ENCODE measurements around the gene SSTR4.

The SSTR4 gene

GRCh38 chr20:23069108-23069507, 34.0 kb downstream of the SSTR4 start:
- DNase-seq, result no peak

GRCh38 chr20:23071398-23071797, 36.3 kb downstream of the SSTR4 start:
- no peak for DNase-seq

- DNase-seq, result no peak
Observed at GRCh38 chr20:23071996-23072395, 36.9 kb downstream of the SSTR4 start.

GRCh38 chr20:23072892-23073586, 37.9 kb downstream of the SSTR4 start:
- no peak for DNase-seq

- DNase-seq, result no peak
Observed at GRCh38 chr20:23074052-23074451, 38.9 kb downstream of the SSTR4 start.

GRCh38 chr20:23077277-23077676, 42.2 kb downstream of the SSTR4 start:
- DNase-seq, result no peak

GRCh38 chr20:23078351-23079015, 43.4 kb downstream of the SSTR4 start:
- DNase-seq, result no peak

- DNase-seq, result no peak
Observed at GRCh38 chr20:23079016-23079351, 43.9 kb downstream of the SSTR4 start.

GRCh38 chr20:23079926-23080325, 44.8 kb downstream of the SSTR4 start:
- no peak for DNase-seq

GRCh38 chr20:23080521-23080920, 45.4 kb downstream of the SSTR4 start:
- no peak for DNase-seq

- DNase-seq, result no peak
Observed at GRCh38 chr20:23081263-23081819, 46.2 kb downstream of the SSTR4 start.

- no peak for DNase-seq
Observed at GRCh38 chr20:23082846-23083552, 47.9 kb downstream of the SSTR4 start.

GRCh38 chr20:23083553-23084220, 48.6 kb downstream of the SSTR4 start:
- DNase-seq, result no peak

GRCh38 chr20:23084282-23084844, 49.3 kb downstream of the SSTR4 start:
- DNase-seq, result no peak

- no peak for DNase-seq
Observed at GRCh38 chr20:23084845-23085365, 49.8 kb downstream of the SSTR4 start.

- DNase-seq, result no peak
Observed at GRCh38 chr20:23085436-23086055, 50.4 kb downstream of the SSTR4 start.

GRCh38 chr20:23086056-23086566, 51.0 kb downstream of the SSTR4 start, which contains the start of gene CD93:
CD93 (minus strand) TSS chr20:23086324; CDS start chr20:23086192, 132 bp downstream.
- no peak for DNase-seq

GRCh38 chr20:23086931-23087411, 51.9 kb downstream of the SSTR4 start:
- DNase-seq, result no peak

GRCh38 chr20:23087587-23088251, 52.6 kb downstream of the SSTR4 start:
- no peak for DNase-seq
